SK-N-MC (cell line): ENCODE measurements around the gene PDE7B.

Experiments used
- EZH2 ChIP-seq: fragments of 200-600 bp; sonication (generic); IDR thresholded peaks from one replicate; pipeline ENCODE4 v1.6.1; 2017; ENCODE audit warnings: antibody characterized with exemption
- POLR2AphosphoS5 ChIP-seq: IDR thresholded peaks from 2 replicates; pipeline ENCODE4 v1.6.1; 2012; ENCODE audit warnings: mild to moderate bottlenecking, low read depth, low read length, borderline replicate concordance

DNA sequence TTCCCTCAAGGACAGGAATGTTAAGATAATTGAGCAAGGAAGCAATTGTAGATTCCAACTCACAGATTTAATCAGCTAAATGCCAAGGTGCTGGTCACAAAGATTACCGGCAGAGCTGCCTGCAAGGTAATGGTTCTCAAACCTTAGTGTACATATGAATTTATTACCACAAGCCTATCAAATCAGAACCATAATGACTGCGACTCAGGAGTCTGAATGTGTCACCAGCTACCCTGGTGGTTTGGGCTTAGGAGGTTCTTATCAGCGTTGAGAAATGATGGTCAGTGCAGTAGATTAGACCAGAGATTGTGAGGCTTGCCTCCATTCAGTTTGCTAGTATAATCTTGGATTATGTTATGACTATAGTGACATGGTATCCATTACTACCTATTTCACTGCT lies 319.7 kb downstream of the PDE7B start:
- TF ChIP-seq POLR2AphosphoS5 (no peak), EZH2 (no peak)
